A549 (cell line): ENCODE results near the gene MMP24.
"Not testable (repeated sequence)": the region's sequence is repeated elsewhere in the genome, so short reads cannot be mapped to it uniquely, and the experiment has no call there.

Source experiments
- CEBPB ChIP-seq, 2 experiments: fragments of >200 bp in 1 of 2; sonication (Bioruptor Twin) in 1 of 2; formaldehyde crosslinking in 1 of 2; IDR thresholded peaks; 2 replicates each; pipeline ENCODE4 v1.6.1; 2012 to 2016
- EP300 ChIP-seq, 2 experiments: fragments of >200 bp; sonication (Bioruptor Twin); formaldehyde crosslinking; IDR thresholded peaks; 2 replicates in 1 of 2; 3 replicates in 1 of 2; pipeline ENCODE4 v1.6.1; 2016 to 2017
- HOXA7 ChIP-seq: fragments of 250-450 bp; sonication (Bioruptor Pico); IDR thresholded peaks from 2 replicates; pipeline ENCODE4 v1.5.0; 2020; ENCODE audit warnings: mild to moderate bottlenecking, moderate library complexity
- HOXB13 ChIP-seq: fragments of 250-450 bp; sonication (Bioruptor Pico); IDR thresholded peaks from 2 replicates; pipeline ENCODE4 v1.5.0; 2020; ENCODE audit warnings: low read depth, mild to moderate bottlenecking, moderate library complexity
- NPAS2 ChIP-seq: fragments of 250-450 bp; sonication (Bioruptor Pico); IDR thresholded peaks from 2 replicates; pipeline ENCODE4 v1.8.0; 2022; ENCODE audit warnings: mild to moderate bottlenecking, moderate library complexity, borderline replicate concordance
- RCOR1 ChIP-seq: fragments of 150-350 bp; IDR thresholded peaks from 2 replicates; pipeline ENCODE4 v1.6.1; 2014; ENCODE audit warnings: antibody characterized with exemption, low read length, low read depth
- TF ChIP-seq, protein P1 (sequence below): fragments of >200 bp; sonication (Bioruptor Twin); formaldehyde crosslinking; IDR thresholded peaks from 3 replicates; pipeline ENCODE4 v1.5.1; 2016

DNA sequence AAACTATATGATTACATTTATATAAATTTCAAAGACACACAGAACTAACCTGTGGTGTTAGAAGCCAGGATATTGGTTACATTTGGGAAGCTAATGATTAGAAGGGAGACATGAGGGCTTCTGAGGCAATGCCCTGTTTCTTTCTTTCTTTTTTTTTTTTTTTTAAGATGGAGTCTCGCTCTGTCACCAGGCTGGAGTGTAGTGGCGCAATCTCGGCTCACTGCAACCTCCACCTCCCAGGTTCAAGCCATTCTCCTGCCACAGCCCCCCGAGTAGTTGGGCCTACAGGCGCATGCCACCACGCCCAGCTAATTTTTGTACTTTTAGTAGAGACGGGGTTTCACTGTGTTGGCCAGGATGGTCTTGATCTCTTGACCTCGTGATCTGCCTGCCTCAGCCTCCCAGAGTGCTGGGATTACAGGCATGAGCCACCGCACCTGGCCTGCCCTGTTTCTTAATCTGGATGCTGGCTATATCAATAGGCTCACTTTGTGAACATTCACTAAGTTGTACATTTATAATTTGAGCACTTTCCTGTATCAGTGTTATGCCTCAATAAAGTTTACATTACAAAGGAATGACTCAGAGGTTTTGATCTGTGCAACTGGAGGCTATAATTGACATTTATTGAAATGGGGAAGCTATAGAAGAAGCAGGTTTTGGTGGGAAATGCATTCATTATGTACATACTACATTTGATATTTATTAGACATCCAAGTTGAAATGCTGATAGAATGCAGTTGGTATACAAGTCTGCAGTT lies 33.3 kb upstream of the MMP24 start:
- TF ChIP-seq, protein P1, sequence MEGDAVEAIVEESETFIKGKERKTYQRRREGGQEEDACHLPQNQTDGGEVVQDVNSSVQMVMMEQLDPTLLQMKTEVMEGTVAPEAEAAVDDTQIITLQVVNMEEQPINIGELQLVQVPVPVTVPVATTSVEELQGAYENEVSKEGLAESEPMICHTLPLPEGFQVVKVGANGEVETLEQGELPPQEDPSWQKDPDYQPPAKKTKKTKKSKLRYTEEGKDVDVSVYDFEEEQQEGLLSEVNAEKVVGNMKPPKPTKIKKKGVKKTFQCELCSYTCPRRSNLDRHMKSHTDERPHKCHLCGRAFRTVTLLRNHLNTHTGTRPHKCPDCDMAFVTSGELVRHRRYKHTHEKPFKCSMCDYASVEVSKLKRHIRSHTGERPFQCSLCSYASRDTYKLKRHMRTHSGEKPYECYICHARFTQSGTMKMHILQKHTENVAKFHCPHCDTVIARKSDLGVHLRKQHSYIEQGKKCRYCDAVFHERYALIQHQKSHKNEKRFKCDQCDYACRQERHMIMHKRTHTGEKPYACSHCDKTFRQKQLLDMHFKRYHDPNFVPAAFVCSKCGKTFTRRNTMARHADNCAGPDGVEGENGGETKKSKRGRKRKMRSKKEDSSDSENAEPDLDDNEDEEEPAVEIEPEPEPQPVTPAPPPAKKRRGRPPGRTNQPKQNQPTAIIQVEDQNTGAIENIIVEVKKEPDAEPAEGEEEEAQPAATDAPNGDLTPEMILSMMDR, result not testable (repeated sequence)
- not testable (repeated sequence) for TF ChIP-seq EP300 (IDR thresholded peaks at IDR 0.05); RCOR1; NPAS2; HOXB13 (CRISPR knock-in tag); CEBPB (IDR thresholded peaks at IDR 0.05); HOXA7 (CRISPR knock-in tag)
